ENCODE measurements around the gene TOR2A.

TOR2A gene

GRCh38 chr9:127684576-127684975 lies 50.5 kb downstream of the TOR2A start:
- TF ChIP-seq, protein P1, sequence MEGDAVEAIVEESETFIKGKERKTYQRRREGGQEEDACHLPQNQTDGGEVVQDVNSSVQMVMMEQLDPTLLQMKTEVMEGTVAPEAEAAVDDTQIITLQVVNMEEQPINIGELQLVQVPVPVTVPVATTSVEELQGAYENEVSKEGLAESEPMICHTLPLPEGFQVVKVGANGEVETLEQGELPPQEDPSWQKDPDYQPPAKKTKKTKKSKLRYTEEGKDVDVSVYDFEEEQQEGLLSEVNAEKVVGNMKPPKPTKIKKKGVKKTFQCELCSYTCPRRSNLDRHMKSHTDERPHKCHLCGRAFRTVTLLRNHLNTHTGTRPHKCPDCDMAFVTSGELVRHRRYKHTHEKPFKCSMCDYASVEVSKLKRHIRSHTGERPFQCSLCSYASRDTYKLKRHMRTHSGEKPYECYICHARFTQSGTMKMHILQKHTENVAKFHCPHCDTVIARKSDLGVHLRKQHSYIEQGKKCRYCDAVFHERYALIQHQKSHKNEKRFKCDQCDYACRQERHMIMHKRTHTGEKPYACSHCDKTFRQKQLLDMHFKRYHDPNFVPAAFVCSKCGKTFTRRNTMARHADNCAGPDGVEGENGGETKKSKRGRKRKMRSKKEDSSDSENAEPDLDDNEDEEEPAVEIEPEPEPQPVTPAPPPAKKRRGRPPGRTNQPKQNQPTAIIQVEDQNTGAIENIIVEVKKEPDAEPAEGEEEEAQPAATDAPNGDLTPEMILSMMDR (IDR thresholded peaks at IDR 0.05) = no peak
- peak overlapping the region; percentile 70 for H3K27ac Mint-ChIP-seq

DNA sequence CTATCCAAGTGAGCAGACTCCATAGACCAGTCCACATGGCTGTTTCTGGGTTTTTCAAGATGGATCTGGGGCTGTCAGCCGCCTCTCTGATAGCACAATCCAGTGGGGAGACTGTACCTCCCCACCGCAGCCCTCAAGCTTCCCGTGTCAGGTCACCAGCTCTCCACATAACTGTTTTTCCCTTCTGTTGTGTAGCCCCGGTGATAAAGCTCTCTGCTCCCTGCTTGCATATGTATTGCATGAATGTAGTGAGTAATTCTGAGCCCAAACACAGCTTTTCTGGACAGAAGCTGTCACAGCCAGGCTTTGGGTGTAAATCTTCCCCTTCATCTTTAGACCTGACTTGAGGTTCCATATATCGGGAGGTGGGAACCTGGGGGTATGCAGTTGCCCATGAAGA lies 51.4 kb downstream of the TOR2A start:
- Mint-ChIP-seq H3K27me3 (ENCODE audit: low read depth, poor library complexity) (peaks cover 7% of the 10 kb centered on the region), H3K4me1 (peaks cover 6% of the 10 kb centered on the region), H3K4me3 (no peak overlapping the region), H3K9me3 (no peaks in the 10 kb centered on the region), H3K27ac (peak overlapping the region; percentile 12), H3K36me3 (ENCODE audit: low read depth) (peaks cover 43% of the 10 kb centered on the region)
- no peak for DNase-seq
- TF ChIP-seq, protein P1 (IDR thresholded peaks at IDR 0.05) = no peak

More at GRCh38 chr9:127684576-127684975, 50.5 kb downstream of the TOR2A start:
- Mint-ChIP-seq H3K27me3 (ENCODE audit: low read depth, poor library complexity) (peaks cover 7% of the 10 kb centered on the region), H3K4me3 (no peak overlapping the region), H3K4me1 (peaks cover 6% of the 10 kb centered on the region), H3K36me3 (ENCODE audit: low read depth) (peaks cover 50% of the 10 kb centered on the region), H3K9me3 (no peaks in the 10 kb centered on the region)
- DNase-seq = no peak

- TF ChIP-seq, protein P1 (IDR thresholded peaks at IDR 0.05) = no peak
- Mint-ChIP-seq H3K4me3 (no peak overlapping the region), H3K36me3 (ENCODE audit: low read depth) (peaks cover 43% of the 10 kb centered on the region), H3K4me1 (peaks cover 6% of the 10 kb centered on the region), H3K27me3 (ENCODE audit: low read depth, poor library complexity) (peaks cover 7% of the 10 kb centered on the region), H3K27ac (no peak overlapping the region), H3K9me3 (no peaks in the 10 kb centered on the region)
- no peak for DNase-seq
Observed at GRCh38 chr9:127682351-127683136, 52.5 kb downstream of the TOR2A start.

Measured in nephron progenitor cell (in vitro differentiated cells).